Panc1 (cell line): ENCODE data around the gene PCNX2.

Experiments
- CTCF ChIP-seq: fragments of 450-650 bp; IDR thresholded peaks from 2 replicates; pipeline ENCODE4 v1.5.1; 2017; ENCODE audit warnings: mild to moderate bottlenecking
- POLR2AphosphoS5 ChIP-seq: IDR thresholded peaks from 2 replicates; pipeline ENCODE4 v1.6.1; 2012; ENCODE audit warnings: mild to moderate bottlenecking, low read depth, low read length, moderate library complexity
- TCF7L2 ChIP-seq: IDR thresholded peaks from 2 replicates; pipeline ENCODE4 v1.6.1; 2011; ENCODE audit warnings: mild to moderate bottlenecking, low read depth, low read length, inconsistent platforms
- TF ChIP-seq, protein P1 (sequence below), 2 experiments: IDR thresholded peaks; 2 replicates each; pipeline ENCODE4 v1.6.1; 2011 to 2012; ENCODE audit warnings: low read depth in 2 of 2, control low read depth in 1 of 2, low read length in 1 of 2, mild to moderate bottlenecking in 1 of 2, moderate library complexity in 1 of 2; ENCODE audit not compliant: insufficient read depth in 1 of 2

DNA sequence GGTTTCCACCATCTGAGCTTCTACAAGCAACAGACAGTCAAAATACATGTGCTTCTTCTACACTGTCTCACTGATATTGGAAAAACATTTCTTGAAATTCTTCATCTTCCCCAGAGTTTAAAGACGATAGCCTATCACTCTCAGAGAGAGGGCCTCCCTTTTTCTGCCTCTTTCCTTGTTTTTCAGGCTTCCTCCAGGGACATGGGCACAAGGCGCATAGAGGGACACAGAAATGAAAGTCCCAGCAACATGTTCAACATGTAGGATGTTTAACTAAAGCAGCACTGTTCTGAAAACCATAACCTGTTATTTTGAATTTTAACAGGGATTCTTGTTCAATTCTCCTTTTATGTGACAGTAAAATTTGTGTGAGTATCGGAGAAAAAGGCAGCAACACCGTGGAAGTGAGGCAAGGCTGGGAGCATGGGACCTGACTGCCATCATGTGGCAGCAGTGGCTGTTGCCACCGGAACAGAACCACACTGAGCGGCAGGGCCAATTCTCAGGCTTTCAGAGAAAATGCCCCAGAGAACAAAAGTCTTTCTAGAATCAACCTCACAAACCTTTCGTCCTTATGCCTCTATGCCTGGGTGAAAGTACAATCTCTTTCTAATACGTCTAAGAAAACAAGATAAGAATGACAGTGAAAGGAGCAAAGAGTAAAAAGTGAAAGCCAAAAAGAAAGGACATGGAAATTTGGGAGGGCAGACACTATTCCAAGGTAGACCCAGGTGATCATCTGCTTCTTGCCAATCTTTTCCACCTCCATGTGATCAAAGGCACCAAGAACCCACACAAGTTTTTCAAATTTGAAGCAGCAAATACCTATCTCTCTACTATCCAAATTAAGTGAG, 54.5 kb downstream of the PCNX2 start:
- TF ChIP-seq CTCF (peak; percentile 91), POLR2AphosphoS5 (no peak), TCF7L2 (no peak)
- TF ChIP-seq, protein P1, sequence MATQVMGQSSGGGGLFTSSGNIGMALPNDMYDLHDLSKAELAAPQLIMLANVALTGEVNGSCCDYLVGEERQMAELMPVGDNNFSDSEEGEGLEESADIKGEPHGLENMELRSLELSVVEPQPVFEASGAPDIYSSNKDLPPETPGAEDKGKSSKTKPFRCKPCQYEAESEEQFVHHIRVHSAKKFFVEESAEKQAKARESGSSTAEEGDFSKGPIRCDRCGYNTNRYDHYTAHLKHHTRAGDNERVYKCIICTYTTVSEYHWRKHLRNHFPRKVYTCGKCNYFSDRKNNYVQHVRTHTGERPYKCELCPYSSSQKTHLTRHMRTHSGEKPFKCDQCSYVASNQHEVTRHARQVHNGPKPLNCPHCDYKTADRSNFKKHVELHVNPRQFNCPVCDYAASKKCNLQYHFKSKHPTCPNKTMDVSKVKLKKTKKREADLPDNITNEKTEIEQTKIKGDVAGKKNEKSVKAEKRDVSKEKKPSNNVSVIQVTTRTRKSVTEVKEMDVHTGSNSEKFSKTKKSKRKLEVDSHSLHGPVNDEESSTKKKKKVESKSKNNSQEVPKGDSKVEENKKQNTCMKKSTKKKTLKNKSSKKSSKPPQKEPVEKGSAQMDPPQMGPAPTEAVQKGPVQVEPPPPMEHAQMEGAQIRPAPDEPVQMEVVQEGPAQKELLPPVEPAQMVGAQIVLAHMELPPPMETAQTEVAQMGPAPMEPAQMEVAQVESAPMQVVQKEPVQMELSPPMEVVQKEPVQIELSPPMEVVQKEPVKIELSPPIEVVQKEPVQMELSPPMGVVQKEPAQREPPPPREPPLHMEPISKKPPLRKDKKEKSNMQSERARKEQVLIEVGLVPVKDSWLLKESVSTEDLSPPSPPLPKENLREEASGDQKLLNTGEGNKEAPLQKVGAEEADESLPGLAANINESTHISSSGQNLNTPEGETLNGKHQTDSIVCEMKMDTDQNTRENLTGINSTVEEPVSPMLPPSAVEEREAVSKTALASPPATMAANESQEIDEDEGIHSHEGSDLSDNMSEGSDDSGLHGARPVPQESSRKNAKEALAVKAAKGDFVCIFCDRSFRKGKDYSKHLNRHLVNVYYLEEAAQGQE (IDR thresholded peaks at IDR 0.05; ENCODE audit: insufficient read depth in 1 of 2, low read depth in 2 of 2, low read length in 1 of 2): no peak
